Testis (tissue), 2 donors: Measurements from ENCODE around the gene FBXW10B.
"Not testable (repeated sequence)": the region's sequence is repeated elsewhere in the genome, so short reads cannot be mapped to it uniquely, and the experiment has no call there.

Experiments
- POLR2A ChIP-seq: fragments of 450-650 bp; IDR thresholded peaks from one replicate; pipeline ENCODE4 v1.6.1; 2017; ENCODE audit warnings: antibody characterized with exemption, mild to moderate bottlenecking, moderate library complexity
- TF ChIP-seq, protein P1 (sequence below), 3 experiments: fragments of 450-650 bp in 2 of 3; fragments of 200-600 bp in 1 of 3; sonication (generic) in 1 of 3; IDR thresholded peaks; one replicate each; pipeline ENCODE4 v1.5.1; 2016 to 2019; ENCODE audit warnings: antibody characterized with exemption in 3 of 3, mild to moderate bottlenecking in 2 of 3, moderate library complexity in 1 of 3

DNA sequence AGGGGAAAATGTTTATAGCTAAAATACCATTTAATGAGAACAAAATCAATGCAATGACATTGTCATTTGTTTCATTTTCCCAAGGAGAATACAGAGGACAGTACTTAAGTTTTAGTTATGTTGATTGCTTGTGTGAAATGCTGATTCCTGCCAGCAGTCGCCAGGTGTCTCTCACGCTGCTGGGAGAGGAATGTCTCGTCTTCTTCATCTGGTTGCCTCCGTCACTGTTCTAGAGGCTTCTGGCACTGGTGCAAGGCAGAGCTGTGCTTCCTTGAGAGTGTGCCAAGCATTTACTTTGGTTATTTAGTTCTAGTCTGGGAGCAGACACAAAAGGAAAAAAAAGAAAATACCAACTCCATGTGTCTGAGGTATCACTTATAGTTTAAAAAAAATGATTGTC is 45.6 kb downstream of the FBXW10B start:
- TF ChIP-seq, protein P1, sequence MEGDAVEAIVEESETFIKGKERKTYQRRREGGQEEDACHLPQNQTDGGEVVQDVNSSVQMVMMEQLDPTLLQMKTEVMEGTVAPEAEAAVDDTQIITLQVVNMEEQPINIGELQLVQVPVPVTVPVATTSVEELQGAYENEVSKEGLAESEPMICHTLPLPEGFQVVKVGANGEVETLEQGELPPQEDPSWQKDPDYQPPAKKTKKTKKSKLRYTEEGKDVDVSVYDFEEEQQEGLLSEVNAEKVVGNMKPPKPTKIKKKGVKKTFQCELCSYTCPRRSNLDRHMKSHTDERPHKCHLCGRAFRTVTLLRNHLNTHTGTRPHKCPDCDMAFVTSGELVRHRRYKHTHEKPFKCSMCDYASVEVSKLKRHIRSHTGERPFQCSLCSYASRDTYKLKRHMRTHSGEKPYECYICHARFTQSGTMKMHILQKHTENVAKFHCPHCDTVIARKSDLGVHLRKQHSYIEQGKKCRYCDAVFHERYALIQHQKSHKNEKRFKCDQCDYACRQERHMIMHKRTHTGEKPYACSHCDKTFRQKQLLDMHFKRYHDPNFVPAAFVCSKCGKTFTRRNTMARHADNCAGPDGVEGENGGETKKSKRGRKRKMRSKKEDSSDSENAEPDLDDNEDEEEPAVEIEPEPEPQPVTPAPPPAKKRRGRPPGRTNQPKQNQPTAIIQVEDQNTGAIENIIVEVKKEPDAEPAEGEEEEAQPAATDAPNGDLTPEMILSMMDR (IDR thresholded peaks at IDR 0.05) = not testable (repeated sequence)
- TF ChIP-seq POLR2A = not testable (repeated sequence)
